ENCODE measurements around the gene CLUH.

CLUH gene

DNA sequence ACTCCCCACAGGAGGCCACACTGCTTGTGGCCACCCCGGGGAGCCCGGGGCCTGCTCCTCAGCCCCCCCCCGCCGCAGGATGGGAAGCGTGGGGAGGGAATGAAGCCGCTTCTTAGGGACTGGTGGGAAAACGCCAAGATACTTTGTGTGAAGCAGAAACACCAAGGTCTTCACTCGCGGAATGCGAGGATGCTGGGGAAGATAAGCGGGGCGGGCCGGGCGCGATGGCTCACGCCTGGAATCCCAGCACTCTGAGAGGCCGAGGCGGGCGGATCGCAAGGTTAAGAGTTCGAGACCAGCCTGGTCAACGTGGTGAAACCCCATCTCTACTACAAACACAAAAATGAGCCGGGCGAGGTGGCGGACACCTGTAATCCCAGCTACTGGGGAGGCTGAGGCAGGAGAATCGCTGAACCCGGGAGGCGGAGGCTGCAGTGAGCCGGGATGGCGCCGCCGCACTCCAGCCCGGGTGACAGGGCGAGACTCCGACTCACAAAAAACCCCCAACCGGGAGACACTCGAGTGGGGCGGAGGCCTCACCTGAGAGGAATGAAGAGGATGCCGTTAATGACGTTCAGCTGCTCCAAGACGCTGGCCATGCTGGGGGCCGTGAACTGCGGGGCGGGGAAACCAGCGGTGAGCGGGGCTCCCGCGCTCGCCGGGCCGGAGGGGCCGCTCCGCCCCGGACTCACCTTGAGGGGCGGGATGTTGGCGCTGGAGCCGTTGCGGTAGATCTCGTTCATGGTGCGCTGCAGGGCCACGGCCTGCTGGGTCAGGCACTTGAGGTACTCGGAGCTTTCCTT is 20.3 kb downstream of the CLUH start:
- H4K20me1 ChIP-seq (ENCODE audit: control insufficient read depth, insufficient read depth, low read depth, low read length): no peaks in the 10 kb centered on the region
- no peaks in the 10 kb centered on the region for H3K79me2 ChIP-seq (ENCODE audit: control insufficient read depth, low read length)
- H3K9me2 ChIP-seq (replicated peaks; ENCODE audit: control insufficient read depth, low read length): no peaks in the 10 kb centered on the region
- H3K27ac ChIP-seq (ENCODE audit: low read depth, low read length): no peak overlapping the region
- no peak overlapping the region for H3K4me3 ChIP-seq (ENCODE audit: low read length)
- H3K4me2 ChIP-seq (ENCODE audit: low read length): no peak overlapping the region
- no peaks in the 10 kb centered on the region for H3K4me1 ChIP-seq (ENCODE audit: control insufficient read depth, low read length)
- peaks cover 25% of the 10 kb centered on the region for H3F3A ChIP-seq (ENCODE audit: control insufficient read depth, insufficient read depth)
- H3K27me3 ChIP-seq (ENCODE audit: control insufficient read depth, low read length): no peaks in the 10 kb centered on the region
- no peaks in the 10 kb centered on the region for H3K9me3 ChIP-seq (ENCODE audit: control insufficient read depth, insufficient read depth, low read length)
- no peak for TF ChIP-seq EZH2phosphoT487 (IDR thresholded peaks at IDR 0.05; ENCODE audit: borderline replicate concordance, low read length)
- TF ChIP-seq, protein P1, sequence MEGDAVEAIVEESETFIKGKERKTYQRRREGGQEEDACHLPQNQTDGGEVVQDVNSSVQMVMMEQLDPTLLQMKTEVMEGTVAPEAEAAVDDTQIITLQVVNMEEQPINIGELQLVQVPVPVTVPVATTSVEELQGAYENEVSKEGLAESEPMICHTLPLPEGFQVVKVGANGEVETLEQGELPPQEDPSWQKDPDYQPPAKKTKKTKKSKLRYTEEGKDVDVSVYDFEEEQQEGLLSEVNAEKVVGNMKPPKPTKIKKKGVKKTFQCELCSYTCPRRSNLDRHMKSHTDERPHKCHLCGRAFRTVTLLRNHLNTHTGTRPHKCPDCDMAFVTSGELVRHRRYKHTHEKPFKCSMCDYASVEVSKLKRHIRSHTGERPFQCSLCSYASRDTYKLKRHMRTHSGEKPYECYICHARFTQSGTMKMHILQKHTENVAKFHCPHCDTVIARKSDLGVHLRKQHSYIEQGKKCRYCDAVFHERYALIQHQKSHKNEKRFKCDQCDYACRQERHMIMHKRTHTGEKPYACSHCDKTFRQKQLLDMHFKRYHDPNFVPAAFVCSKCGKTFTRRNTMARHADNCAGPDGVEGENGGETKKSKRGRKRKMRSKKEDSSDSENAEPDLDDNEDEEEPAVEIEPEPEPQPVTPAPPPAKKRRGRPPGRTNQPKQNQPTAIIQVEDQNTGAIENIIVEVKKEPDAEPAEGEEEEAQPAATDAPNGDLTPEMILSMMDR (IDR thresholded peaks at IDR 0.05; ENCODE audit: low read depth, low read length, poor library complexity, severe bottlenecking): no peak
- peaks cover 77% of the 10 kb centered on the region for H3K36me3 ChIP-seq (ENCODE audit: control insufficient read depth, low read length)

DNA sequence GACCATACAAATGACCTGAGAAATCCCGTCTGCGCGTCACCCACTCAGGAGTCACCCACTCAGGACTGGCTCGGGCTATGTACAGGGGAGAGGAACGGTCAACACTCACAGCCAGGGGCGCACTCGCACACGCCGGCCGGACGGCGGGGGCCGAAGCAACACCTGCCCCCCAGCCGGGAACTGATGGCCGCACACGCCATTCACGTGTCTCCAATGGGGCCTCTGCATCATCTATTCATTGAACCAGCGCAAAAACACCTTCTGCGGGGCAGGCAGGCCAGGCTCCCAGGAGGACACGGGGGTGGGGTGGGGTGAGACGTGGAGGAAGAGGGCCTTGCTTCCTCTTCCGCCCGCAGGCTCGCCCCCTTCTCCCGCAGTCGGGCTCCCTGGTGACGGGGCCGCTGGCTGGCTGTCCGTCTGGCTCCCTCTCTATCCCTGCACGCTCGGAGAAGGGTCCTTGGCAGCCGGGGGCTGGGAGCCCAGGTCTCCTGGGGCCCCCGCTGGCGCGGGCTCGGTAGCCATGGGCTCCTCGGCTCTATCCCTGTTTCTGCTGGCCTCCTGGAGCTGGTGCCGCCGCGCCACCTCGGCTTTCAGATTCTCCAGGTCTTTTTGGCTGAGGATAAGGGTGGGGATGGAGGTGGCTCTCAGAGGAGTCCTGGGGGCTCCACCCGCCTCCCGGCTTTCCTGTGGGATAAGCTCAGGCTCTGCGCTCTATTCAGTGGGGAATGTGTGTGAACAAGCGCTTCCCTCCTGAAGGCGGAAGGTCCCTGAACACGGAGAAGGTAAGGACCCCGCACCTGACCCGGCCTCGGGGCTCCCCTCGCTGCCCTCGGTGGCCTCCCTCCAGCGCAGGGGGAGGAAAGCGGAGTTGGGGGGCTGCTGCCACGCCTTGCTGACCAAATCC is 21.1 kb downstream of the CLUH start:
- Histone ChIP-seq H4K20me1 (ENCODE audit: control insufficient read depth, insufficient read depth, low read depth, low read length) (0 out of 2 replicates have a peak, but pooled peaks cover 3% of the 10 kb centered on the region), H3K4me1 (ENCODE audit: control insufficient read depth, low read length) (no peaks in the 10 kb centered on the region), H3K27ac (ENCODE audit: low read depth, low read length) (no peak overlapping the region), H3K9me3 (ENCODE audit: control insufficient read depth, insufficient read depth, low read length) (no peaks in the 10 kb centered on the region), H3K36me3 (ENCODE audit: control insufficient read depth, low read length) (peaks cover 68% of the 10 kb centered on the region), H3K4me3 (ENCODE audit: low read length) (no peak overlapping the region), H3K79me2 (ENCODE audit: control insufficient read depth, low read length) (no peaks in the 10 kb centered on the region), H3K27me3 (ENCODE audit: control insufficient read depth, low read length) (no peaks in the 10 kb centered on the region), H3K4me2 (ENCODE audit: low read length) (no peak overlapping the region), H3K9me2 (replicated peaks; ENCODE audit: control insufficient read depth, low read length) (no peaks in the 10 kb centered on the region), H3F3A (ENCODE audit: control insufficient read depth, insufficient read depth) (peaks cover 33% of the 10 kb centered on the region)
- TF ChIP-seq, protein P1 (IDR thresholded peaks at IDR 0.05; ENCODE audit: low read depth, low read length, poor library complexity, severe bottlenecking): no peak
- TF ChIP-seq EZH2phosphoT487 (IDR thresholded peaks at IDR 0.05; ENCODE audit: borderline replicate concordance, low read length): no peak

DNA sequence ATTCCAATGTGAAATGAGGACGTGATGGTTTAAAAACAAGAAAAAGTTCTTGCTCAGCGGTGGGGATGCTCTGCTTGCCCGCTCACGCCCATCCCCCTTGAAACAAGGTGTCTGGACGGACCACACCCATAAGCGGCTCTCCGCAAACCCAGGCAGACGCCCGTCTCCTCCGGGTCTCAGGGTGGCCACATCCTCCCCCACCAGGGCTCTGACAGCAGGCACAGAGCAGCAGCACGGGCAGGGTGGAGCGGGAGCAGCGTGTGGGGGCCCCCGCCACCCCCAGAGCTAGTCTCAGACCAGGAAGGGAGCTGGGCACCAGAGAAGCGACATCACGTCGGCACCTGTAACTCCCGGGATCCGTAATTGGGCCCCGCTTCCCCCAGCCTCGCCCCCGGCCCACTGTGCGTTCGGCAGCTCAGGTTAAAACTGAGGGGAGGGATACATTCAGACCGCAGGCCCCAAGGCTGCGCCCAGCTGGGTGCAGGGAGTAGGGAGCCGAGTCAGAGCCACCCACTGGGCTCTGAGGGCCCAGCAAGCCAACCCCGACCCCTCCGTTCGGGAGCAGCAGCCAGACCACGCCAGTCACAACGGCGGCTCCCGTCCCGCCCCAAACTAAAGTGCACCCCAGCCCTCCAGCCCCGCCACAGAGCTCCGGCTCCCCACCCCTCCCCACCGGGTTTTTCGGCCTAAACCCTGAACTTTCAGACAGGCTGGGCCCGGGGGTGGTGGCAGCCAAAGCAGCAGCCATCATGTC is 22.0 kb downstream of the CLUH start:
- Histone ChIP-seq H3K9me2 (replicated peaks; ENCODE audit: control insufficient read depth, low read length) (no peaks in the 10 kb centered on the region), H3F3A (ENCODE audit: control insufficient read depth, insufficient read depth) (peaks cover 40% of the 10 kb centered on the region), H3K27me3 (ENCODE audit: control insufficient read depth, low read length) (no peaks in the 10 kb centered on the region), H3K4me1 (ENCODE audit: control insufficient read depth, low read length) (no peaks in the 10 kb centered on the region), H3K27ac (ENCODE audit: low read depth, low read length) (no peak overlapping the region), H3K4me2 (ENCODE audit: low read length) (no peak overlapping the region), H3K79me2 (ENCODE audit: control insufficient read depth, low read length) (no peaks in the 10 kb centered on the region), H3K36me3 (ENCODE audit: control insufficient read depth, low read length) (peaks cover 60% of the 10 kb centered on the region), H4K20me1 (ENCODE audit: control insufficient read depth, insufficient read depth, low read depth, low read length) (0 out of 2 replicates have a peak, but pooled peaks cover 3% of the 10 kb centered on the region), H3K4me3 (ENCODE audit: low read length) (no peak overlapping the region), H3K9me3 (ENCODE audit: control insufficient read depth, insufficient read depth, low read length) (no peaks in the 10 kb centered on the region)
- no peak for TF ChIP-seq EZH2phosphoT487 (IDR thresholded peaks at IDR 0.05; ENCODE audit: borderline replicate concordance, low read length)
- TF ChIP-seq, protein P1 (IDR thresholded peaks at IDR 0.05; ENCODE audit: low read depth, low read length, poor library complexity, severe bottlenecking): no peak

Data from DOHH2 (cell line).